Breast epithelium (tissue), 3 donors: Measurements from ENCODE around the gene CMTM7.

Experiments used
- CTCF ChIP-seq, 3 donors: fragments of 450-650 bp; IDR thresholded peaks; one replicate each; pipeline ENCODE4 v1.5.1; 2016 to 2017; ENCODE audit warnings: antibody characterized with exemption in 3 of 3, mild to moderate bottlenecking in 3 of 3, moderate library complexity in 3 of 3
- POLR2A ChIP-seq: fragments of 450-650 bp; IDR thresholded peaks from one replicate; pipeline ENCODE4 v1.6.1; 2016; ENCODE audit warnings: antibody characterized with exemption, mild to moderate bottlenecking, moderate library complexity

DNA sequence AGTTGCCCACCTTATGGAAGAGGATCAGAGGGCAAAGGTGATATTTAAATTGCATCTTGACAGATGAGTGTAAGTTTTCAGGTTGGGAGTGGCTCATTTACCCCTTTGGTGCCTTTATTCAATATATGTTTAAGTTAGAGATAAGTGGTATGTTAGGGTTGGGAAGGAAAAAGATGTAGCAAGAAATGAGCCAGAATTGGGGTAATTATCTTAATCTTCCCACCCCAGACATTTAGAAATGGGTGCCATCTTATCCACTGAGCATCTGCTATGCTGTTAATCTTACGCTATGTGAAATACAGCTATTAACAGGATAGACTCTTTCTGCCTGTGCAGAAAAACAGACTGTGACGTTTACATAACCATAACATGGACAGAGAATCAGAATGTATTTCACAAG lies 6.3 kb downstream of the CMTM7 start:
- TF ChIP-seq CTCF (IDR thresholded peaks at IDR 0.05) (no peak), POLR2A (no peak)
